Keratinocyte (primary cell): ENCODE measurements around the gene USB1. TPM values are rescaled to one million over a fixed set of nuclear protein-coding genes. Genes with fewer than 3 reads are reported as not detected.

Experiments used
- DNase-seq: peaks from one replicate; pipeline ENCODE4 v3.0.0-alpha.2; 2011; ENCODE audit warnings: low read depth, missing footprints, low spot score
- FAIRE-seq: peaks from 2 replicates; lab custom pipeline; 2011; peaks lifted over from hg19 to GRCh38; lab: Jason Lieb, UNC
- H2AFZ ChIP-seq: 2 replicates; pipeline ENCODE4 v1.6.0; 2012; ENCODE audit warnings: low read length, control low read depth, inconsistent platforms; ENCODE audit not compliant: control insufficient read depth
- H3K27ac ChIP-seq: 2 replicates; pipeline ENCODE4 v1.5.1; 2011; ENCODE audit warnings: low read length; ENCODE audit not compliant: control insufficient read depth, insufficient read depth
- H3K27me3 ChIP-seq: 3 replicates; pipeline ENCODE4 v1.6.0; 2011; ENCODE audit warnings: low read length; ENCODE audit not compliant: control insufficient read depth, insufficient read depth; ENCODE audit errors: extremely low read depth
- H3K36me3 ChIP-seq, 2 experiments: 2 replicates in 1 of 2; 3 replicates in 1 of 2; pipeline ENCODE4 v1.5.1; 2011; ENCODE audit warnings: low read length in 2 of 2, mild to moderate bottlenecking in 1 of 2; ENCODE audit not compliant: control insufficient read depth in 2 of 2, insufficient read depth in 2 of 2; ENCODE audit errors: extremely low read depth in 1 of 2
- H3K4me1 ChIP-seq: 3 replicates; pipeline ENCODE4 v1.5.1; 2011; ENCODE audit warnings: low read length; ENCODE audit not compliant: control insufficient read depth, insufficient read depth; ENCODE audit errors: extremely low read depth
- H3K4me2 ChIP-seq: 3 replicates; pipeline ENCODE4 v1.6.0; 2011; ENCODE audit warnings: low read depth, low read length; ENCODE audit not compliant: control insufficient read depth, insufficient read depth; ENCODE audit errors: extremely low read depth
- H3K4me3 ChIP-seq, 3 experiments: fragments of 200-600 bp in 1 of 3; sonication (generic) in 1 of 3; 2 replicates in 2 of 3; 3 replicates in 1 of 3; pipeline ENCODE4 v1.5.1; 2011 to 2016; ENCODE audit warnings: low read length in 3 of 3, mild to moderate bottlenecking in 3 of 3, control low read depth in 2 of 3, inconsistent platforms in 1 of 3, low read depth in 1 of 3, mixed read lengths in 1 of 3, mixed run types in 1 of 3, moderate library complexity in 1 of 3; ENCODE audit not compliant: control insufficient read depth in 2 of 3, insufficient read depth in 2 of 3; ENCODE audit errors: extremely low read depth in 1 of 3
- H3K79me2 ChIP-seq: 2 replicates; pipeline ENCODE4 v1.6.0; 2012; ENCODE audit warnings: low read length; ENCODE audit not compliant: control insufficient read depth, insufficient read depth
- H3K9ac ChIP-seq: 3 replicates; pipeline ENCODE4 v1.6.0; 2011; ENCODE audit warnings: low read length; ENCODE audit not compliant: control insufficient read depth, insufficient read depth; ENCODE audit errors: extremely low read depth
- H3K9me1 ChIP-seq: 3 replicates; pipeline ENCODE4 v1.6.0; 2011; ENCODE audit warnings: low read length; ENCODE audit not compliant: control insufficient read depth, insufficient read depth; ENCODE audit errors: extremely low read depth
- H3K9me3 ChIP-seq: 2 replicates; pipeline ENCODE4 v1.5.1; 2012; ENCODE audit warnings: low read depth, low read length; ENCODE audit not compliant: control insufficient read depth
- H4K20me1 ChIP-seq: 3 replicates; pipeline ENCODE4 v1.6.0; 2011; ENCODE audit warnings: low read length; ENCODE audit not compliant: control insufficient read depth, insufficient read depth; ENCODE audit errors: extremely low read depth
- EZH2 ChIP-seq: IDR thresholded peaks from one replicate; pipeline ENCODE4 v1.6.1; 2012; ENCODE audit warnings: inconsistent platforms, mild to moderate bottlenecking, low read length, moderate library complexity
- dilution Hi-C: fragments of 300-500 bp; cut with MboI; formaldehyde crosslinking; loops from one replicate; pipeline ENCODE4 v1.7.0; 2020; ENCODE audit warnings: low sequenced_read_pairs; ENCODE audit not compliant: extremely low pct_ligation_motif_present
- polyA plus RNA-seq, 5 experiments: library from polyadenylated mRNA; depleted of rRNA in 3 of 5; stranded (reverse) in 3 of 5; stranded (forward) in 1 of 5; unstranded in 1 of 5; fragments of >200 nt; gene quantifications; 1 replicate in 1 of 5; 2 replicates in 3 of 5; 3 replicates in 1 of 5; pipeline versions ENCODE4 v1.2.1 to v1.2.3, GENCODE V29; 2011 to 2012; ENCODE audit warnings: missing spikeins in 2 of 5, low read depth in 1 of 5, low replicate concordance in 1 of 5
- TF ChIP-seq, protein P1 (sequence below), 3 experiments: IDR thresholded peaks in 1 of 3; conservative IDR thresholded peaks in 1 of 3; optimal IDR thresholded peaks in 1 of 3; 2 replicates in 2 of 3; 3 replicates in 1 of 3; pipeline versions ENCODE3 to v1.5.1; 2011; ENCODE audit warnings: low read length in 3 of 3, mild to moderate bottlenecking in 3 of 3, moderate library complexity in 2 of 3, control low read depth in 1 of 3, inconsistent platforms in 1 of 3; ENCODE audit not compliant: insufficient read depth in 2 of 3; ENCODE audit errors: extremely low read depth in 1 of 3

USB1 gene
- polyA plus RNA-seq, 1 donor (not counting 4 experiments of a cell fraction or from before 2014, with no cell fraction given): 63.5 TPM

DNA sequence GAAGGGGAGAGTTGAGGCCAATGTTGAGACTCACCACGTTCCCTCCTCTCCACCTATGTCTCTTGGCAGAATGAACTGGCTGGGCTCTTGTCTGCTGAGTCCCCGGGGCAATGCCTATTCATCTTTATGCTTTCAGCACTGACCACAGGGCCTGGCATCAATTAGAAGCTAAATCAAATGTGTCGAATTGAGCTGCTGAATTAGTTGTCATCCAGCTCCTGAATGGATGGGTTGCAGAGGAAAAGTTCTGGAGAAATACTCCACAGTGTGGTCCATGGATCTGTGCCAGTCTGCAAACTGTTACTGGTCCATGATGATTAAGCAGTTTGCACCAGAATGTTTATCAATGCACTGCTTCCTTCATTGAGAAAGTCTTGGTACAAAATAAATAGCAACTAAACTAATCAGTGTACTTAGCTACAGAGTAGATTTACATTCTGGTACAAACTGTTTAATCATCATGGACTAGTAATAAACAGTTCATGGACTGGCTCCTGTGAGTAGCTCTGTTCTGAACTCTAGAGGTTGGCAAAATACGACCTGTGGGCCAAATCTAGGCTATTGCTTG lies 34.9 kb upstream of the USB1 start:
- Histone ChIP-seq H3K4me2 (no peak overlapping the region), H3K4me1 (no peaks in the 10 kb centered on the region), H3K27ac (no peak overlapping the region), H3K36me3 (no peaks in the 10 kb centered on the region), H3K9me1 (no peaks in the 10 kb centered on the region), H3K79me2 (no peaks in the 10 kb centered on the region), H2AFZ (no peak overlapping the region), H3K27me3 (peaks cover 9% of the 10 kb centered on the region), H3K4me3 (no peak overlapping the region), H3K9ac (no peak overlapping the region), H3K9me3 (no peaks in the 10 kb centered on the region), H4K20me1 (no peaks in the 10 kb centered on the region)
- no peak for DNase-seq
- dilution Hi-C loops: no loop called here
- peak; percentile 5 for FAIRE-seq
- TF ChIP-seq EZH2: no peak
- TF ChIP-seq, protein P1, sequence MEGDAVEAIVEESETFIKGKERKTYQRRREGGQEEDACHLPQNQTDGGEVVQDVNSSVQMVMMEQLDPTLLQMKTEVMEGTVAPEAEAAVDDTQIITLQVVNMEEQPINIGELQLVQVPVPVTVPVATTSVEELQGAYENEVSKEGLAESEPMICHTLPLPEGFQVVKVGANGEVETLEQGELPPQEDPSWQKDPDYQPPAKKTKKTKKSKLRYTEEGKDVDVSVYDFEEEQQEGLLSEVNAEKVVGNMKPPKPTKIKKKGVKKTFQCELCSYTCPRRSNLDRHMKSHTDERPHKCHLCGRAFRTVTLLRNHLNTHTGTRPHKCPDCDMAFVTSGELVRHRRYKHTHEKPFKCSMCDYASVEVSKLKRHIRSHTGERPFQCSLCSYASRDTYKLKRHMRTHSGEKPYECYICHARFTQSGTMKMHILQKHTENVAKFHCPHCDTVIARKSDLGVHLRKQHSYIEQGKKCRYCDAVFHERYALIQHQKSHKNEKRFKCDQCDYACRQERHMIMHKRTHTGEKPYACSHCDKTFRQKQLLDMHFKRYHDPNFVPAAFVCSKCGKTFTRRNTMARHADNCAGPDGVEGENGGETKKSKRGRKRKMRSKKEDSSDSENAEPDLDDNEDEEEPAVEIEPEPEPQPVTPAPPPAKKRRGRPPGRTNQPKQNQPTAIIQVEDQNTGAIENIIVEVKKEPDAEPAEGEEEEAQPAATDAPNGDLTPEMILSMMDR (optimal IDR thresholded peaks at IDR 0.05 in 1 of 3, IDR thresholded peaks at IDR 0.05 in 1 of 3, conservative IDR thresholded peaks at IDR 0.05 in 1 of 3; ENCODE audit: extremely low read depth in 1 of 3, insufficient read depth in 2 of 3, low read length in 3 of 3): no peak

DNA sequence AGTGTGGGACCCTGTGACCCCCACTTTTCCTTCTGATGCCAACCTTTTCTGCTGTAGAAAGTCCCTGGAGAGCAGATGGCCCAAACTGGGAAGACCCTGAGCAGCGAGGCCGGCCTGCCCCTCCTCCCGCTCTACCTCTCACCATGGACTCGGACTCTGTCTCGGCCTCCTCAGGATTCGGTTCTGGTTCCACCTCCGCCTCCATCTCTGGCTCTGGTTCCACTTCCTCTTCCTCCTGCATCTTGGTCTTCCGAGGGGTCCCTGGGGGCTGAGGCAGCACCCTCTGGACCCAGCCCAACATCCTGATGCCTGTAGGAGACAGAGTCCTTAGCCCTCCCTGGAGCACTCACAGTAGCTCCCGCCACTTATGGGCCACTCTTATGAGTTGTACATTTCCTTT lies 34.2 kb upstream of the USB1 start:
- no peak overlapping the region for H3K4me2 ChIP-seq
- dilution Hi-C loops: no loop called here
- no peak overlapping the region for H3K27ac ChIP-seq
- no peaks in the 10 kb centered on the region for H3K36me3 ChIP-seq
- no peak for DNase-seq
- H3K79me2 ChIP-seq: no peaks in the 10 kb centered on the region
- no peak overlapping the region for H3K9ac ChIP-seq
- H3K4me1 ChIP-seq: no peaks in the 10 kb centered on the region
- H3K9me3 ChIP-seq: no peaks in the 10 kb centered on the region
- no peak for TF ChIP-seq EZH2
- H4K20me1 ChIP-seq: no peaks in the 10 kb centered on the region
- no peak overlapping the region for H3K4me3 ChIP-seq
- peaks cover 9% of the 10 kb centered on the region for H3K27me3 ChIP-seq
- no peaks in the 10 kb centered on the region for H3K9me1 ChIP-seq
- no peak overlapping the region for H2AFZ ChIP-seq
- FAIRE-seq: no peak

DNA sequence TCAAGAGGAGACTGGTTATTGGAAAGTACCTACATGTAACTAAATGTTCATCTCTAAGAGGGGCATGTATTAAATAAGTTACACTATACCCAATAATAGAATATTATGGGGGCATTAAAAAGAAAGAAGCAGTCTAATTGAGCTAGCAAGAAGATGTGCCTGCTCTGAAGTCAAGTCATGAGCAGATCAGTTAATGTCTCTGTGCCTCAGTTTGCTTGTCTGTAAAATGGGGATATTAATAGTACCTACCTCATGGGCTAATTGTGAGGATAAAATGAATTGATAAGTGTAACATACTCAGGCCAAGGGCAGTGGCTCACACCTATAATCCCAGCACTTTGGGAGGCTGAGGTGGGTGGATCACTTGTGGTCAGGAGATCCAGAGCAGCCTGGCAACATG lies 33.3 kb upstream of the USB1 start:
- FAIRE-seq: no peak
- TF ChIP-seq, protein P1 (optimal IDR thresholded peaks at IDR 0.05 in 1 of 3, IDR thresholded peaks at IDR 0.05 in 1 of 3, conservative IDR thresholded peaks at IDR 0.05 in 1 of 3; ENCODE audit: extremely low read depth in 1 of 3, insufficient read depth in 2 of 3, low read length in 3 of 3): no peak
- TF ChIP-seq EZH2: no peak

More for the DNA sequence above, 33.3 kb upstream of the USB1 start:
- Histone ChIP-seq H3K4me2 (no peak overlapping the region), H3K4me3 (no peak overlapping the region), H3K9ac (no peak overlapping the region), H4K20me1 (no peaks in the 10 kb centered on the region), H3K9me3 (no peaks in the 10 kb centered on the region), H2AFZ (no peak overlapping the region), H3K9me1 (no peaks in the 10 kb centered on the region), H3K4me1 (no peaks in the 10 kb centered on the region), H3K27me3 (peaks cover 9% of the 10 kb centered on the region), H3K27ac (no peak overlapping the region), H3K36me3 (no peaks in the 10 kb centered on the region), H3K79me2 (no peaks in the 10 kb centered on the region)
- DNase-seq: no peak
- dilution Hi-C loops: no loop called here
